Neural progenitor cell (in vitro differentiated cells): ENCODE data around the gene CRIP2.

ENCODE experiments used
- EZH2 ChIP-seq: fragments of 200-600 bp; sonication (generic); IDR thresholded peaks from 2 replicates; pipeline ENCODE4 v1.6.1; 2017; ENCODE audit warnings: antibody characterized with exemption, mild to moderate bottlenecking, moderate library complexity
- EZH2phosphoT487 ChIP-seq: fragments of 200-600 bp; sonication (generic); IDR thresholded peaks from 2 replicates; pipeline ENCODE4 v1.6.1; 2017; ENCODE audit warnings: antibody characterized with exemption
- TF ChIP-seq, protein P1 (sequence below): fragments of 200-600 bp; sonication (generic); IDR thresholded peaks from 2 replicates; pipeline ENCODE4 v1.5.1; 2017; ENCODE audit warnings: antibody characterized with exemption, mild to moderate bottlenecking

DNA sequence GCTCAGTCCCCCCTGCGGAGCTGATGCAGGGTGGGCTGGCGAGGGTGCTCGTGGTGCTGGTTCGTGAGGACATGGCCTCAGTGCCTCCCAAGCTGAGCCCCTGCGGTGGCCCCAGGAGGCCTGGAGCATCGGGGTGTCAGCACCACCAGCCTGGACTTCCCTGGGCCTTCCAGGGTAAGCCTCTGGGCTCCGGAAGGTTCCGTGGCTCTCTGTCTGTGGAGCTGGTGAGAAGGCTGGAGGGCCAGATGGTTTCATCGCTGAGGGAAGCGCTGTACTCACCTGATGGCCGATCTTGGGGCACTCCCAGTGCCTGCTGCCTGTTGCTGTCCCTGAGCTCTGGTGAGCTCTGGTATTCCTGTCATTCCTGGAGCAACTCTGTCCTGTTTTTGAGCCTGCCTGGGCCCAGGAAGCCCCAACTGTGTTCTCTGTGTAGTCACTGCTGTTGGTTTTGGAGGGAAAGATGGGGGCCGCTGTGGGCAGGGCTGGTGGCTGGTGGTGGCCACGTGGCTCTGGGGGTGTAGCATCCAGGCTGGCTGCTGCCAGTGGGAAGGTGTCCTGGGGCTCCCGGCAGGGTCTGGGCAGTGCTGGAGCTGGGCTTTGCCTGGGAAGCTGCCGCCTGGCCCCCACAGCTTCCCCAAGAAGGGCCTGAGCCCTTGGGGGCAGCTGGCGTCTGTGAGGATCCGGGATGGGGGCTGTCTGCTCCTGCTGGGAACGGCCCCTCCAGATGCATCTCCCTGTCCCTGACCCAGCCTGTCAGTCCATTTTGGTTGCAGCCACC lies 36.7 kb upstream of the CRIP2 start:
- TF ChIP-seq, protein P1, sequence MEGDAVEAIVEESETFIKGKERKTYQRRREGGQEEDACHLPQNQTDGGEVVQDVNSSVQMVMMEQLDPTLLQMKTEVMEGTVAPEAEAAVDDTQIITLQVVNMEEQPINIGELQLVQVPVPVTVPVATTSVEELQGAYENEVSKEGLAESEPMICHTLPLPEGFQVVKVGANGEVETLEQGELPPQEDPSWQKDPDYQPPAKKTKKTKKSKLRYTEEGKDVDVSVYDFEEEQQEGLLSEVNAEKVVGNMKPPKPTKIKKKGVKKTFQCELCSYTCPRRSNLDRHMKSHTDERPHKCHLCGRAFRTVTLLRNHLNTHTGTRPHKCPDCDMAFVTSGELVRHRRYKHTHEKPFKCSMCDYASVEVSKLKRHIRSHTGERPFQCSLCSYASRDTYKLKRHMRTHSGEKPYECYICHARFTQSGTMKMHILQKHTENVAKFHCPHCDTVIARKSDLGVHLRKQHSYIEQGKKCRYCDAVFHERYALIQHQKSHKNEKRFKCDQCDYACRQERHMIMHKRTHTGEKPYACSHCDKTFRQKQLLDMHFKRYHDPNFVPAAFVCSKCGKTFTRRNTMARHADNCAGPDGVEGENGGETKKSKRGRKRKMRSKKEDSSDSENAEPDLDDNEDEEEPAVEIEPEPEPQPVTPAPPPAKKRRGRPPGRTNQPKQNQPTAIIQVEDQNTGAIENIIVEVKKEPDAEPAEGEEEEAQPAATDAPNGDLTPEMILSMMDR = no peak
- no peak for TF ChIP-seq EZH2
- TF ChIP-seq EZH2phosphoT487 = no peak
